GM19351 (cell line): ENCODE results near the gene ROBO1.

Source experiments
- ATAC-seq: cut with Tn5 transposase; IDR thresholded peaks from one replicate; pipeline ENCODE4 v1.9.1; 2021; ENCODE audit warnings: mild to moderate bottlenecking, moderate library complexity; ENCODE audit not compliant: unreplicated experiment

The ROBO1 gene

GRCh38 chr3:79672075-79672474, 95.7 kb downstream of the ROBO1 start:
- no peak for ATAC-seq

- ATAC-seq = no peak
Measured at GRCh38 chr3:79670178-79670577, 97.6 kb downstream of the ROBO1 start.

- ATAC-seq = no peak
Measured at GRCh38 chr3:79664455-79664854, 103.3 kb downstream of the ROBO1 start.

GRCh38 chr3:79661896-79662295, 105.9 kb downstream of the ROBO1 start:
- no peak for ATAC-seq

GRCh38 chr3:79657076-79657475, 110.7 kb downstream of the ROBO1 start:
- no peak for ATAC-seq

GRCh38 chr3:79654019-79654418, 113.8 kb downstream of the ROBO1 start:
- ATAC-seq = no peak

- ATAC-seq = no peak
Measured at GRCh38 chr3:79653266-79653830, 114.5 kb downstream of the ROBO1 start.

GRCh38 chr3:79651536-79652065, 116.2 kb downstream of the ROBO1 start:
- ATAC-seq = no peak

- ATAC-seq = no peak
Measured at GRCh38 chr3:79639855-79640254, 127.9 kb downstream of the ROBO1 start.

GRCh38 chr3:79636372-79636771, 131.4 kb downstream of the ROBO1 start:
- ATAC-seq = no peak

- ATAC-seq = no peak
Measured at GRCh38 chr3:79632842-79633241, 135.0 kb downstream of the ROBO1 start.

- no peak for ATAC-seq
Measured at GRCh38 chr3:79618883-79619282, 148.9 kb downstream of the ROBO1 start.

GRCh38 chr3:79606414-79606813, 161.4 kb downstream of the ROBO1 start:
- no peak for ATAC-seq

- ATAC-seq = no peak
Measured at GRCh38 chr3:79604681-79605080, 163.1 kb downstream of the ROBO1 start.

- ATAC-seq = no peak
Measured at GRCh38 chr3:79602385-79602784, 165.4 kb downstream of the ROBO1 start.

GRCh38 chr3:79598594-79598993, 169.2 kb downstream of the ROBO1 start:
- ATAC-seq = no peak

GRCh38 chr3:79597709-79598108, 170.1 kb downstream of the ROBO1 start:
- no peak for ATAC-seq

- ATAC-seq = no peak
Measured at GRCh38 chr3:79587150-79587549, 180.6 kb downstream of the ROBO1 start.

- no peak for ATAC-seq
Measured at GRCh38 chr3:79586232-79586631, 181.6 kb downstream of the ROBO1 start.

GRCh38 chr3:79572930-79573329, 194.9 kb downstream of the ROBO1 start:
- no peak for ATAC-seq

- no peak for ATAC-seq
Measured at GRCh38 chr3:79568938-79569337, 198.9 kb downstream of the ROBO1 start.

GRCh38 chr3:79564192-79564591, 203.6 kb downstream of the ROBO1 start:
- no peak for ATAC-seq

GRCh38 chr3:79560698-79561097, 207.1 kb downstream of the ROBO1 start:
- no peak for ATAC-seq
